K562 (cell line): Measurements from ENCODE around the gene FBXO28. TPM values are rescaled to one million over a fixed set of nuclear protein-coding genes. Genes with fewer than 3 reads are reported as not detected.

Source experiments
- BACH1 ChIP-seq: fragments of 200-800 bp; sonication (Bioruptor generic); IDR thresholded peaks from 2 replicates; pipeline ENCODE4 v1.6.1; 2016; ENCODE audit warnings: missing genetic modification characterization, missing compliant biosample characterization
- CGGBP1 ChIP-seq: fragments of 250-450 bp; sonication (Bioruptor Pico); IDR thresholded peaks from 2 replicates; pipeline ENCODE4 v1.9.0; 2021; ENCODE audit warnings: mild to moderate bottlenecking
- CREM ChIP-seq: IDR thresholded peaks from 2 replicates; pipeline ENCODE4 v1.6.1; 2014; ENCODE audit warnings: antibody characterized with exemption, low read depth
- ESRRB ChIP-seq: fragments of 250-450 bp; sonication (Bioruptor Pico); IDR thresholded peaks from 2 replicates; pipeline ENCODE4 v1.5.0; 2020; ENCODE audit warnings: mild to moderate bottlenecking, moderate library complexity, borderline replicate concordance
- ETV5 ChIP-seq: sonication (generic); formaldehyde crosslinking; IDR thresholded peaks from 2 replicates; pipeline ENCODE4 v1.4.0; 2020; ENCODE audit warnings: low read depth, mild to moderate bottlenecking, missing genetic modification reagents
- KLF13 ChIP-seq: fragments of 450-650 bp; IDR thresholded peaks from 2 replicates; pipeline ENCODE4 v1.6.1; 2016; ENCODE audit warnings: missing genetic modification characterization, low read depth, mild to moderate bottlenecking, missing compliant biosample characterization, moderate library complexity, borderline replicate concordance
- NCOA6 ChIP-seq: fragments of 450-650 bp; IDR thresholded peaks from 2 replicates; pipeline ENCODE4 v1.6.1; 2017; ENCODE audit warnings: mild to moderate bottlenecking
- NFXL1 ChIP-seq: fragments of 450-650 bp; formaldehyde crosslinking; IDR thresholded peaks from 2 replicates; pipeline ENCODE4 v1.4.0; 2021; ENCODE audit warnings: mild to moderate bottlenecking
- NR3C1 ChIP-seq: sonication (generic); formaldehyde crosslinking; IDR thresholded peaks from 2 replicates; pipeline ENCODE4 v1.8.1; 2022; ENCODE audit warnings: missing genetic modification reagents
- PTRF ChIP-seq: fragments of 450-650 bp; IDR thresholded peaks from 2 replicates; pipeline ENCODE4 v1.6.1; 2016; ENCODE audit warnings: mild to moderate bottlenecking, missing genetic modification characterization, missing compliant biosample characterization
- RB1 ChIP-seq: fragments of 450-650 bp; IDR thresholded peaks from 2 replicates; pipeline ENCODE4 v1.6.1; 2017; ENCODE audit warnings: low read depth, mild to moderate bottlenecking
- SIN3B ChIP-seq: fragments of 450-650 bp; IDR thresholded peaks from 2 replicates; pipeline ENCODE4 v1.6.1; 2017; ENCODE audit warnings: low read depth, mild to moderate bottlenecking, moderate library complexity
- SMAD2 ChIP-seq: fragments of 150-350 bp; IDR thresholded peaks from 2 replicates; pipeline ENCODE4 v1.6.1; 2014; ENCODE audit warnings: low read depth, mild to moderate bottlenecking, low read length
- TBP ChIP-seq: optimal IDR thresholded peaks from 2 replicates; pipeline ENCODE3; 2011; ENCODE audit warnings: low read depth, low read length, improper control_type of control experiment
- TRIM28 ChIP-seq: fragments of 450-650 bp; IDR thresholded peaks from 2 replicates; pipeline ENCODE4 v1.6.1; 2017
- U2AF1 ChIP-seq: fragments of 200-400 bp; formaldehyde crosslinking; optimal IDR thresholded peaks from 2 replicates; pipeline ENCODE3; 2017; ENCODE audit warnings: mild to moderate bottlenecking, low read depth, low read length, moderate library complexity
- ZNF12 ChIP-seq: sonication (generic); formaldehyde crosslinking; IDR thresholded peaks from 2 replicates; pipeline ENCODE4 v1.4.0; 2020; ENCODE audit warnings: mild to moderate bottlenecking, missing genetic modification reagents
- ZNF668 ChIP-seq: fragments of 250-450 bp; sonication (Bioruptor Pico); IDR thresholded peaks from 2 replicates; pipeline ENCODE4 v1.8.0; 2022; ENCODE audit warnings: mild to moderate bottlenecking, inconsistent platforms
- ZSCAN32 ChIP-seq: fragments of 450-650 bp; formaldehyde crosslinking; IDR thresholded peaks from 2 replicates; pipeline ENCODE4 v1.4.0; 2020; ENCODE audit warnings: mild to moderate bottlenecking, moderate library complexity
- polyA plus RNA-seq, 8 experiments: library from polyadenylated mRNA; depleted of rRNA in 4 of 8; stranded (reverse) in 5 of 8; unstranded in 3 of 8; fragments of >200 nt; fragmentation: Nextera tagmentation in 2 of 8; fragmentation: Illumina TruSeq in 1 of 8; extraction: Ambion mirVana in 2 of 8; extraction: Trizol in 1 of 8; gene quantifications; 2 replicates each; pipeline versions ENCODE4 v1.2.1 to v1.2.3, GENCODE V29; 2011 to 2014; ENCODE audit warnings: inconsistent platforms in 1 of 8, missing spikeins in 1 of 8
- total RNA-seq, 7 experiments: library from RNA; depleted of rRNA in 6 of 7; stranded (reverse); fragments of >200 nt in 6 of 7; fragmentation: Illumina TruSeq in 2 of 7; extraction: Trizol in 2 of 7; gene quantifications; 2 replicates each; pipeline versions ENCODE4 v1.2.1 to v1.2.3, GENCODE V29; 2011 to 2021; ENCODE audit warnings: low replicate concordance in 1 of 7
- TF ChIP-seq, protein P1 (sequence below): fragments of 250-450 bp; sonication (Bioruptor Pico); IDR thresholded peaks from 2 replicates; pipeline ENCODE4 v1.4.0; 2020; ENCODE audit warnings: mild to moderate bottlenecking
- TF ChIP-seq, protein P2 (sequence below): fragments of 250-450 bp; sonication (Bioruptor Pico); IDR thresholded peaks from 2 replicates; pipeline ENCODE4 v1.9.0; 2021; ENCODE audit warnings: mild to moderate bottlenecking, inconsistent platforms
- TF ChIP-seq, protein P3 (sequence below): fragments of 200-800 bp; sonication (Bioruptor generic); IDR thresholded peaks from 2 replicates; pipeline ENCODE4 v1.6.1; 2017; ENCODE audit warnings: missing genetic modification characterization, missing compliant biosample characterization
- TF ChIP-seq, protein P4 (sequence below): IDR thresholded peaks from 2 replicates; pipeline ENCODE4 v1.6.1; 2014; ENCODE audit warnings: antibody characterized with exemption

The FBXO28 gene
- total and polyA plus RNA-seq, 9 of the 15 experiments (the other 6 are each of a cell fraction or from before 2014, with no cell fraction given): 4.1 to 34.8 (median 25.3) TPM

DNA sequence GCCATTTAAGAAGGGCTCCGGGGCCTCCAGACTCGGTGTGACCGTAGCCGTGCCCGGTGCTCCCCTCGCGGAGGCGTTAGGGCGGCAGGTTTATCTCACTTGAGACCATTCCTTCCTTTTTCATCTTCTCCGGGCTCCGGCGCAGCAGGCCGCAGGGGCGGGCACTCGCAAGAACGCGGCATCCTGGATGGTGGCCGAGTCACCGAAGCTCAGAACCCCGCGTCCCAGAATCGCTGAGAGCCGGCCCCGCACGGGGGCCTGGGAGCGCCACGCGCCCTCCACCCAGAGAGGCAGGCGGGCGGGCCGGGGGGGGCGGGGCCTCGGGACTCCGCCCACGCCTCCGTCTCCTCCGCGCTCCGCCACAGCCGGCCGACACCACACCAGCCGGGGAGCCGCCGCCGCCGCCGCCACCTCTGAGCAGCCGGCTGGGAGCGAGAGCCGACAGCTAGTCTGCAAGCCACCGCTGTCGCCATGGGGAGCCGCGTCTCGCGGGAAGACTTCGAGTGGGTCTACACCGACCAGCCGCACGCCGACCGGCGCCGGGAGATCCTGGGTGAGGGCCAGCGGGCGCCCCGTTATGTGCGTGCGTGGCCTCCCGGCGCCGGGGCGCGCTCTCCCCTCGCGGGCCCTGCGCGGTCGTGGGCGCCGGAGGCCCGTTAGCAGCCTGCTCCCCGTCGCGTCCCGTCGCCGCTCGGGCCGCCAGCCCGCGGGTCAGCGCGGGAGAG lies 69.1 kb downstream of the FBXO28 start, which contains the start of gene DEGS1 (continued):
- TF ChIP-seq U2AF1 (peak; percentile 44), ZNF12 (CRISPR knock-in tag) (no peak), CGGBP1 (0 out of 2 replicates have a peak, but pooled peaks have one; percentile 37), NCOA6 (no peak), ZNF668 (CRISPR knock-in tag) (0 out of 2 replicates have a peak, but pooled peaks have one; percentile 24), KLF13 (tag) (peak; percentile 6; the same call in 1 of the 2 replicates), ZSCAN32 (CRISPR knock-in tag) (no peak), SIN3B (peak; percentile 70), ETV5 (CRISPR knock-in tag) (no peak), SMAD2 (no peak), ESRRB (CRISPR knock-in tag) (no peak), PTRF (tag) (no peak), TRIM28 (no peak), CREM (peak; percentile 31; the same call in 1 of the 2 replicates), NFXL1 (no peak), NR3C1 (CRISPR knock-in tag) (peak; percentile 21; the same call in 1 of the 2 replicates), TBP (peak; percentile 72), BACH1 (no peak), RB1 (peak; percentile 82)
- TF ChIP-seq, protein P1, sequence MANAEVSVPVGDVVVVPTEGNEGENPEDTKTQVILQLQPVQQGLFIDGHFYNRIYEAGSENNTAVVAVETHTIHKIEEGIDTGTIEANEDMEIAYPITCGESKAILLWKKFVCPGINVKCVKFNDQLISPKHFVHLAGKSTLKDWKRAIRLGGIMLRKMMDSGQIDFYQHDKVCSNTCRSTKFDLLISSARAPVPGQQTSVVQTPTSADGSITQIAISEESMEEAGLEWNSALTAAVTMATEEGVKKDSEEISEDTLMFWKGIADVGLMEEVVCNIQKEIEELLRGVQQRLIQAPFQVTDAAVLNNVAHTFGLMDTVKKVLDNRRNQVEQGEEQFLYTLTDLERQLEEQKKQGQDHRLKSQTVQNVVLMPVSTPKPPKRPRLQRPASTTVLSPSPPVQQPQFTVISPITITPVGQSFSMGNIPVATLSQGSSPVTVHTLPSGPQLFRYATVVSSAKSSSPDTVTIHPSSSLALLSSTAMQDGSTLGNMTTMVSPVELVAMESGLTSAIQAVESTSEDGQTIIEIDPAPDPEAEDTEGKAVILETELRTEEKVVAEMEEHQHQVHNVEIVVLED (CRISPR knock-in tag): peak; percentile 50
- TF ChIP-seq, protein P2, sequence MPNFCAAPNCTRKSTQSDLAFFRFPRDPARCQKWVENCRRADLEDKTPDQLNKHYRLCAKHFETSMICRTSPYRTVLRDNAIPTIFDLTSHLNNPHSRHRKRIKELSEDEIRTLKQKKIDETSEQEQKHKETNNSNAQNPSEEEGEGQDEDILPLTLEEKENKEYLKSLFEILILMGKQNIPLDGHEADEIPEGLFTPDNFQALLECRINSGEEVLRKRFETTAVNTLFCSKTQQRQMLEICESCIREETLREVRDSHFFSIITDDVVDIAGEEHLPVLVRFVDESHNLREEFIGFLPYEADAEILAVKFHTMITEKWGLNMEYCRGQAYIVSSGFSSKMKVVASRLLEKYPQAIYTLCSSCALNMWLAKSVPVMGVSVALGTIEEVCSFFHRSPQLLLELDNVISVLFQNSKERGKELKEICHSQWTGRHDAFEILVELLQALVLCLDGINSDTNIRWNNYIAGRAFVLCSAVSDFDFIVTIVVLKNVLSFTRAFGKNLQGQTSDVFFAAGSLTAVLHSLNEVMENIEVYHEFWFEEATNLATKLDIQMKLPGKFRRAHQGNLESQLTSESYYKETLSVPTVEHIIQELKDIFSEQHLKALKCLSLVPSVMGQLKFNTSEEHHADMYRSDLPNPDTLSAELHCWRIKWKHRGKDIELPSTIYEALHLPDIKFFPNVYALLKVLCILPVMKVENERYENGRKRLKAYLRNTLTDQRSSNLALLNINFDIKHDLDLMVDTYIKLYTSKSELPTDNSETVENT (CRISPR knock-in tag): peak; percentile 80
- TF ChIP-seq, protein P3, sequence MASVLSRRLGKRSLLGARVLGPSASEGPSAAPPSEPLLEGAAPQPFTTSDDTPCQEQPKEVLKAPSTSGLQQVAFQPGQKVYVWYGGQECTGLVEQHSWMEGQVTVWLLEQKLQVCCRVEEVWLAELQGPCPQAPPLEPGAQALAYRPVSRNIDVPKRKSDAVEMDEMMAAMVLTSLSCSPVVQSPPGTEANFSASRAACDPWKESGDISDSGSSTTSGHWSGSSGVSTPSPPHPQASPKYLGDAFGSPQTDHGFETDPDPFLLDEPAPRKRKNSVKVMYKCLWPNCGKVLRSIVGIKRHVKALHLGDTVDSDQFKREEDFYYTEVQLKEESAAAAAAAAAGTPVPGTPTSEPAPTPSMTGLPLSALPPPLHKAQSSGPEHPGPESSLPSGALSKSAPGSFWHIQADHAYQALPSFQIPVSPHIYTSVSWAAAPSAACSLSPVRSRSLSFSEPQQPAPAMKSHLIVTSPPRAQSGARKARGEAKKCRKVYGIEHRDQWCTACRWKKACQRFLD (CRISPR knock-in tag): peak; percentile 81; the same call in 1 of the 2 replicates
- TF ChIP-seq, protein P4, sequence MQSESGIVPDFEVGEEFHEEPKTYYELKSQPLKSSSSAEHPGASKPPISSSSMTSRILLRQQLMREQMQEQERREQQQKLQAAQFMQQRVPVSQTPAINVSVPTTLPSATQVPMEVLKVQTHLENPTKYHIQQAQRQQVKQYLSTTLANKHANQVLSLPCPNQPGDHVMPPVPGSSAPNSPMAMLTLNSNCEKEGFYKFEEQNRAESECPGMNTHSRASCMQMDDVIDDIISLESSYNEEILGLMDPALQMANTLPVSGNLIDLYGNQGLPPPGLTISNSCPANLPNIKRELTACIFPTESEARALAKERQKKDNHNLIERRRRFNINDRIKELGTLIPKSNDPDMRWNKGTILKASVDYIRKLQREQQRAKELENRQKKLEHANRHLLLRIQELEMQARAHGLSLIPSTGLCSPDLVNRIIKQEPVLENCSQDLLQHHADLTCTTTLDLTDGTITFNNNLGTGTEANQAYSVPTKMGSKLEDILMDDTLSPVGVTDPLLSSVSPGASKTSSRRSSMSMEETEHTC: no peak
